H9 (cell line): ENCODE data around the gene GALNT16. TPM values are rescaled to one million over a fixed set of nuclear protein-coding genes. Genes with fewer than 3 reads are reported as not detected.

Source experiments
- DNase-seq: peaks from one replicate; pipeline ENCODE4 v3.0.0-alpha.2; 2017
- H2AFZ ChIP-seq: one replicate; pipeline ENCODE4 v1.6.1; 2013; ENCODE audit warnings: mild to moderate bottlenecking, low read length, control low read depth, moderate library complexity
- H2AK5ac ChIP-seq: 2 replicates; pipeline ENCODE4 v1.6.1; 2013; ENCODE audit warnings: low read length, control low read depth, mixed read lengths; ENCODE audit not compliant: insufficient read length
- H2BK120ac ChIP-seq: one replicate; pipeline ENCODE4 v1.6.1; 2013; ENCODE audit warnings: low read depth, mild to moderate bottlenecking, low read length, control low read depth, inconsistent platforms; ENCODE audit not compliant: poor library complexity, severe bottlenecking
- H2BK12ac ChIP-seq: 2 replicates; pipeline ENCODE4 v1.6.1; 2013; ENCODE audit warnings: low read length, control low read depth, mixed read lengths, low read depth; ENCODE audit not compliant: insufficient read length
- H2BK15ac ChIP-seq: 2 replicates; pipeline ENCODE4 v1.6.1; 2013; ENCODE audit warnings: low read depth, low read length, control low read depth
- H2BK20ac ChIP-seq: one replicate; pipeline ENCODE4 v1.6.1; 2013; ENCODE audit warnings: low read depth, mild to moderate bottlenecking, low read length, control low read depth, inconsistent platforms; ENCODE audit not compliant: poor library complexity, severe bottlenecking
- H2BK5ac ChIP-seq: 2 replicates; pipeline ENCODE4 v1.6.1; 2013; ENCODE audit warnings: low read length, control low read depth, mixed read lengths; ENCODE audit not compliant: insufficient read length
- H3K14ac ChIP-seq: 2 replicates; pipeline ENCODE4 v1.6.1; 2013; ENCODE audit warnings: low read length, control low read depth; ENCODE audit not compliant: insufficient read depth
- H3K18ac ChIP-seq: 2 replicates; pipeline ENCODE4 v1.6.1; 2013; ENCODE audit warnings: low read depth, mild to moderate bottlenecking, mixed read lengths, low read length, control low read depth; ENCODE audit not compliant: insufficient read length
- H3K23ac ChIP-seq: 2 replicates; pipeline ENCODE4 v1.6.1; 2013; ENCODE audit warnings: low read length, control low read depth, mixed read lengths, low read depth; ENCODE audit not compliant: insufficient read length
- H3K23me2 ChIP-seq: 2 replicates; pipeline ENCODE4 v1.6.1; 2013; ENCODE audit warnings: low read depth, mild to moderate bottlenecking, mixed read lengths, low read length, control low read depth; ENCODE audit not compliant: insufficient read length, poor library complexity, severe bottlenecking
- H3K27ac ChIP-seq: 2 replicates; pipeline ENCODE4 v1.5.1; 2013; ENCODE audit warnings: low read length, control low read depth, mixed read lengths, low read depth; ENCODE audit not compliant: insufficient read length
- H3K27me3 ChIP-seq: 2 replicates; pipeline ENCODE4 v1.6.1; 2013; ENCODE audit warnings: low read length, control low read depth, inconsistent platforms; ENCODE audit not compliant: insufficient read depth
- H3K4ac ChIP-seq: 2 replicates; pipeline ENCODE4 v1.6.1; 2013; ENCODE audit warnings: low read depth, mild to moderate bottlenecking, control low read depth, inconsistent platforms, low read length, moderate library complexity
- H3K4me1 ChIP-seq: 2 replicates; pipeline ENCODE4 v1.6.1; 2013; ENCODE audit warnings: low read length, control low read depth, inconsistent platforms; ENCODE audit not compliant: insufficient read depth
- H3K4me2 ChIP-seq: 2 replicates; pipeline ENCODE4 v1.6.1; 2013; ENCODE audit warnings: low read length, control low read depth, mixed read lengths; ENCODE audit not compliant: insufficient read length, insufficient read depth
- H3K56ac ChIP-seq: 2 replicates; pipeline ENCODE4 v1.6.1; 2013; ENCODE audit warnings: low read depth, mild to moderate bottlenecking, mixed read lengths, low read length, control low read depth; ENCODE audit not compliant: insufficient read length
- H3K79me1 ChIP-seq: 2 replicates; pipeline ENCODE4 v1.6.1; 2013; ENCODE audit warnings: low read depth, mild to moderate bottlenecking, moderate library complexity, low read length, control low read depth, inconsistent platforms; ENCODE audit not compliant: insufficient read depth, poor library complexity, severe bottlenecking
- H3K79me2 ChIP-seq: 2 replicates; pipeline ENCODE4 v1.6.1; 2013; ENCODE audit warnings: low read length, control low read depth, inconsistent platforms; ENCODE audit not compliant: insufficient read depth
- H3K9ac ChIP-seq: 2 replicates; pipeline ENCODE4 v1.6.1; 2013; ENCODE audit warnings: low read length, control low read depth, mixed read lengths; ENCODE audit not compliant: insufficient read length; ENCODE audit errors: extremely low read depth
- H3K9me3 ChIP-seq: one replicate; pipeline ENCODE4 v1.6.1; 2013; ENCODE audit warnings: low read depth, low read length, inconsistent platforms; ENCODE audit not compliant: control insufficient read depth
- H3T11ph ChIP-seq: one replicate; pipeline ENCODE4 v1.6.1; 2013; ENCODE audit warnings: mild to moderate bottlenecking, low read length, control low read depth, inconsistent platforms
- H4K20me1 ChIP-seq: one replicate; pipeline ENCODE4 v1.6.1; 2013; ENCODE audit not compliant: control insufficient read depth, insufficient read length, insufficient read depth
- H4K5ac ChIP-seq: 2 replicates; pipeline ENCODE4 v1.6.1; 2013; ENCODE audit warnings: low read depth, mild to moderate bottlenecking, mixed read lengths, low read length, control low read depth; ENCODE audit not compliant: insufficient read length
- H4K8ac ChIP-seq: replicated peaks from 2 replicates; pipeline ENCODE4 v1.6.1; 2013; ENCODE audit warnings: low read length, control low read depth, mixed read lengths, low read depth; ENCODE audit not compliant: insufficient read length
- H4K91ac ChIP-seq: 2 replicates; pipeline ENCODE4 v1.6.1; 2013; ENCODE audit warnings: low read depth, mild to moderate bottlenecking, moderate library complexity, mixed read lengths, low read length, control low read depth; ENCODE audit not compliant: insufficient read length
- H3K27ac Mint-ChIP-seq, 3 experiments: 2 replicates in 2 of 3; 3 replicates in 1 of 3; pipeline ENCODE4 v1.8.0; 2020 to 2021; ENCODE audit warnings: mixed read lengths in 3 of 3, mild to moderate bottlenecking in 1 of 3, moderate library complexity in 1 of 3
- H3K27me3 Mint-ChIP-seq: 2 replicates; pipeline ENCODE4 v1.8.0; 2021; ENCODE audit warnings: low read depth, mild to moderate bottlenecking, moderate library complexity, mixed read lengths
- H3K36me3 Mint-ChIP-seq, 3 experiments: 2 replicates in 2 of 3; 3 replicates in 1 of 3; pipeline ENCODE4 v1.8.0; 2020 to 2021; ENCODE audit warnings: low read depth in 3 of 3, mixed read lengths in 3 of 3; ENCODE audit not compliant: insufficient read depth in 1 of 3
- H3K4me1 Mint-ChIP-seq, 2 experiments: 2 replicates each; pipeline ENCODE4 v1.8.0; 2020; ENCODE audit warnings: mixed read lengths in 2 of 2
- H3K4me3 Mint-ChIP-seq, 2 experiments: 2 replicates in 1 of 2; 3 replicates in 1 of 2; pipeline ENCODE4 v1.8.0; 2020 to 2021; ENCODE audit warnings: mild to moderate bottlenecking in 2 of 2, mixed read lengths in 2 of 2, moderate library complexity in 1 of 2
- H3K9me3 Mint-ChIP-seq, 2 experiments: 2 replicates in 1 of 2; 3 replicates in 1 of 2; pipeline ENCODE4 v1.8.0; 2020; ENCODE audit warnings: mild to moderate bottlenecking in 2 of 2, mixed read lengths in 2 of 2, moderate library complexity in 1 of 2
- CTCF ChIP-seq: fragments of 200-600 bp; sonication (generic); conservative IDR thresholded peaks from 3 replicates; pipeline ENCODE4 v1.8.0; 2021; ENCODE audit warnings: antibody characterized with exemption, mild to moderate bottlenecking
- WGBS: extraction: QIAGEN DNeasy Blood & Tissue Kit; methylation state at CpG from one replicate; pipeline ENCODE4 v1.1.7; 2013; ENCODE audit warnings: missing lambda C conversion rate, low lambda C conversion rate, mixed read lengths; ENCODE audit not compliant: insufficient read length; ENCODE audit errors: extremely low coverage; 5-methylcytosine and 5-hydroxymethylcytosine counted together
- total RNA-seq: library from RNA; stranded (reverse); gene quantifications from 2 replicates; pipeline ENCODE4 v1.2.1, GENCODE V29; 2021

Gene GALNT16
- total RNA-seq, 1 experiment from 2014 or later = 2.3 TPM

GRCh38 chr14:69263771-69264170 is 3.8 kb downstream of the GALNT16 start:
- H2AFZ ChIP-seq = no peak overlapping the region
- H3K4me2 ChIP-seq = no peak overlapping the region

More at GRCh38 chr14:69263771-69264170, 3.8 kb downstream of the GALNT16 start:
- peaks cover 19 to 24% of the 10 kb centered on the region in 2 experiments for H3K4me1 Mint-ChIP-seq
- Histone ChIP-seq H3K56ac (no peak overlapping the region), H2BK15ac (no peak overlapping the region), H2BK12ac (no peak overlapping the region), H3K27me3 (peaks cover 11% of the 10 kb centered on the region; the same call in 1 of the 2 replicates), H3K18ac (no peak overlapping the region), H3K14ac (no peak overlapping the region), H4K91ac (no peak overlapping the region), H3K27ac (no peak overlapping the region), H3T11ph (no peak overlapping the region), H3K79me2 (no peaks in the 10 kb centered on the region), H2AK5ac (no peak overlapping the region), H2BK5ac (no peak overlapping the region), H4K8ac (no peak overlapping the region), H4K5ac (no peak overlapping the region), H4K20me1 (no peaks in the 10 kb centered on the region), H2BK120ac (no peak overlapping the region), H3K23ac (no peak overlapping the region), H3K9ac (no peak overlapping the region), H2BK20ac (no peak overlapping the region), H3K23me2 (peaks cover 20% of the 10 kb centered on the region), H3K4ac (no peak overlapping the region), H3K4me1 (no peaks in the 10 kb centered on the region; the same call in 1 of the 2 replicates), H3K79me1 (no peaks in the 10 kb centered on the region), H3K9me3 (no peaks in the 10 kb centered on the region)
- no peak overlapping the region for H3K4me3 Mint-ChIP-seq
- H3K27me3 Mint-ChIP-seq = peaks cover 41% of the 10 kb centered on the region
- DNase-seq = no peak
- H3K36me3 Mint-ChIP-seq = peaks cover 0 to 3% (median 0%) of the 10 kb centered on the region in 3 experiments; a peak in 2 of 7 replicates
- no peaks in the 10 kb centered on the region for H3K9me3 Mint-ChIP-seq
- no peak for TF ChIP-seq CTCF
- H3K27ac Mint-ChIP-seq = no peak overlapping the region
- no CpG with 5 or more reads among the region's 8 CpGs for WGBS
